Gastrocnemius medialis (tissue), 4 donors: ENCODE results near the gene MSMB.

ENCODE experiments used
- POLR2A ChIP-seq, 2 donors: fragments of 450-650 bp; IDR thresholded peaks; one replicate each; pipeline ENCODE4 v1.6.1; 2017; ENCODE audit warnings: antibody characterized with exemption in 2 of 2, mild to moderate bottlenecking in 2 of 2, moderate library complexity in 2 of 2
- TF ChIP-seq, protein P1 (sequence below), 5 experiments: fragments of 450-650 bp in 3 of 5; fragments of 200-600 bp in 2 of 5; sonication (generic) in 2 of 5; IDR thresholded peaks in 4 of 5; conservative IDR thresholded peaks in 1 of 5; 1 replicate in 4 of 5; 2 replicates in 1 of 5; pipeline ENCODE4 v1.5.1; 2016 to 2019; ENCODE audit warnings: antibody characterized with exemption in 5 of 5, mild to moderate bottlenecking in 3 of 5, moderate library complexity in 3 of 5

DNA sequence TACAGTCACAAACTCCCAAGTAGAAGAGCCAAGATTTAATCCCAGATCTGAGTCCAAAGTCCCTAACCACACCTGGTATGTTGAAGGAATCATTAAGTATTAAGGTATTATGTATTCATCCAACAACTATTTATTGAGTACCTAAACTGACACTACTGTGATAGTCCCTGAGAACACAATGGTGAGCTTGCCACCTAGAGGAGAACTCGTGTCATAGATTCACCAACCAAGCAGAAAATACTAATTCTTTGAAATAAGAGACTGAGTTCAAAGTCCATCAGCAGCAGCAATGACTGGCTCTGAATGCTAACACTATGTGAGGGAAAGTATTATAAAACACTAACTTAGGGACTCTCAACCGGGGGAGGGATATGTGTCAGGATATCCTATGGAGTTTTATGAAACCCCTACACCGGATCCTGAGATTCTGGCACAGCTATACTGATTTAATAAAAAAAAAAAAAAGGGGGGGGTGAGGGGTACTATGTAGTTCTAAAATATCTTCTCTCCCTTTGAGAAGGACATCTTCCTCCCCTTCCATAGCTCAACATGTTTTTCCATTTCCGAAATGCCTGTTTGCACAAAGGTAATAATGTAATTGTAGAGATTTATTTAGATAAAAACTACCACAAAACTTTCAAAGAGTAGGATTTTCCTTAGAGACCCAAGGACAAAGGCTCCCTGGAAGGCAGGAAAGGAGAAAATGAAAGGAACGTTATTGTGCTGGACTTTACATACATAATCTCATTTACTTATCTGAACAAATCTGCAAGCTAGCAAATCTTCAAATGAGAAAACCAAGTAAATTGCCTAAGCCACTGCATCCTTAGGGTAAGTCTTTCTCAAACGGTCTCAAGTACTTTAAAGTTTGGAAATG, 17.2 kb downstream of the MSMB start:
- no peak for TF ChIP-seq POLR2A (IDR thresholded peaks at IDR 0.05)
- TF ChIP-seq, protein P1, sequence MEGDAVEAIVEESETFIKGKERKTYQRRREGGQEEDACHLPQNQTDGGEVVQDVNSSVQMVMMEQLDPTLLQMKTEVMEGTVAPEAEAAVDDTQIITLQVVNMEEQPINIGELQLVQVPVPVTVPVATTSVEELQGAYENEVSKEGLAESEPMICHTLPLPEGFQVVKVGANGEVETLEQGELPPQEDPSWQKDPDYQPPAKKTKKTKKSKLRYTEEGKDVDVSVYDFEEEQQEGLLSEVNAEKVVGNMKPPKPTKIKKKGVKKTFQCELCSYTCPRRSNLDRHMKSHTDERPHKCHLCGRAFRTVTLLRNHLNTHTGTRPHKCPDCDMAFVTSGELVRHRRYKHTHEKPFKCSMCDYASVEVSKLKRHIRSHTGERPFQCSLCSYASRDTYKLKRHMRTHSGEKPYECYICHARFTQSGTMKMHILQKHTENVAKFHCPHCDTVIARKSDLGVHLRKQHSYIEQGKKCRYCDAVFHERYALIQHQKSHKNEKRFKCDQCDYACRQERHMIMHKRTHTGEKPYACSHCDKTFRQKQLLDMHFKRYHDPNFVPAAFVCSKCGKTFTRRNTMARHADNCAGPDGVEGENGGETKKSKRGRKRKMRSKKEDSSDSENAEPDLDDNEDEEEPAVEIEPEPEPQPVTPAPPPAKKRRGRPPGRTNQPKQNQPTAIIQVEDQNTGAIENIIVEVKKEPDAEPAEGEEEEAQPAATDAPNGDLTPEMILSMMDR (IDR thresholded peaks at IDR 0.05 in 4 of 5, conservative IDR thresholded peaks at IDR 0.05 in 1 of 5) = peak; percentile 25 to 59 (median 44)
